OCI-LY3 (cell line): ENCODE data around the gene FEM1B.

Experiments
- H2AFZ ChIP-seq: fragments of 200-600, 300-600 bp; shearing (Covaris generic); 2 replicates; pipeline ENCODE4 v1.6.0; 2014; ENCODE audit warnings: antibody characterized with exemption, low read depth, low read length
- H3K27ac ChIP-seq: fragments of 200-600, 300-600 bp; sonication (generic); 2 replicates; pipeline ENCODE4 v1.5.1; 2014; ENCODE audit warnings: mild to moderate bottlenecking, low read length, moderate library complexity, mixed read lengths
- H3K27me3 ChIP-seq: fragments of 200-600, 300-600 bp; sonication (generic); 2 replicates; pipeline ENCODE4 v1.6.1; 2014; ENCODE audit warnings: low read depth, low read length, mixed read lengths
- H3K36me3 ChIP-seq: fragments of 200-600, 300-600 bp; sonication (generic); replicated peaks from 2 replicates; pipeline ENCODE3; 2014; ENCODE audit warnings: low read depth, low read length, mixed read lengths
- H3K4me1 ChIP-seq: fragments of 300-600, 200-600 bp; sonication (generic); 2 replicates; pipeline ENCODE4 v1.6.1; 2014; ENCODE audit warnings: low read length, mixed read lengths
- H3K4me2 ChIP-seq: fragments of 200-600, 300-600 bp; sonication (generic); 2 replicates; pipeline ENCODE4 v1.6.1; 2014; ENCODE audit warnings: low read length, mixed read lengths
- H3K4me3 ChIP-seq: fragments of 300-600, 200-600 bp; sonication (generic); 2 replicates; pipeline ENCODE4 v1.5.1; 2014; ENCODE audit warnings: antibody characterized with exemption, mild to moderate bottlenecking, low read length, moderate library complexity
- H3K79me2 ChIP-seq: fragments of 300-600, 200-600 bp; shearing (Covaris generic); 2 replicates; pipeline ENCODE4 v1.6.1; 2014; ENCODE audit warnings: mild to moderate bottlenecking, low read length, mixed read lengths
- H3K9ac ChIP-seq: fragments of 300-600, 200-600 bp; shearing (Covaris generic); 2 replicates; pipeline ENCODE4 v1.6.0; 2014; ENCODE audit warnings: mild to moderate bottlenecking, low read length, moderate library complexity
- H3K9me3 ChIP-seq: fragments of 200-600, 300-600 bp; shearing (Covaris generic); 2 replicates; pipeline ENCODE4 v1.6.1; 2014; ENCODE audit warnings: low read length, mixed read lengths; ENCODE audit not compliant: insufficient read depth
- H4K20me1 ChIP-seq: fragments of 200-600, 300-600 bp; sonication (generic); 2 replicates; pipeline ENCODE4 v1.6.1; 2016; ENCODE audit warnings: low read length, mixed read lengths; ENCODE audit not compliant: insufficient read depth
- CTCF ChIP-seq: fragments of 200-600, 300-600 bp; sonication (generic); IDR thresholded peaks from 2 replicates; pipeline ENCODE4 v1.5.1; 2014; ENCODE audit warnings: antibody characterized with exemption, low read length, low read depth
- EZH2phosphoT487 ChIP-seq: fragments of 200-600 bp; shearing (Covaris generic); IDR thresholded peaks from 2 replicates; pipeline ENCODE4 v1.6.1; 2018; ENCODE audit warnings: antibody characterized with exemption, mixed run types, low read depth

Gene FEM1B

GRCh38 chr15:68281008-68281407 is 3.5 kb downstream of the FEM1B start:
- TF ChIP-seq CTCF = no peak
- 0 out of 2 replicates have a peak overlapping the region, but pooled peaks have one; percentile 12 for H3K9ac ChIP-seq
- H3K79me2 ChIP-seq = peaks cover 87% of the 10 kb centered on the region
- no peak overlapping the region for H2AFZ ChIP-seq
- peaks cover 61% of the 10 kb centered on the region for H4K20me1 ChIP-seq
- H3K4me1 ChIP-seq = peaks cover 35% of the 10 kb centered on the region
- H3K4me2 ChIP-seq = peak overlapping the region; percentile 94
- no peaks in the 10 kb centered on the region for H3K27me3 ChIP-seq
- 0 out of 2 replicates have a peak overlapping the region, but pooled peaks have one; percentile 95 for H3K4me3 ChIP-seq
- H3K36me3 ChIP-seq = peaks cover 26% of the 10 kb centered on the region
- no peak overlapping the region for H3K27ac ChIP-seq
- H3K9me3 ChIP-seq = no peaks in the 10 kb centered on the region

- peaks cover 34% of the 10 kb centered on the region for H3K36me3 ChIP-seq
- TF ChIP-seq EZH2phosphoT487 = no peak
- no peak overlapping the region for H3K4me2 ChIP-seq
- H3K9ac ChIP-seq = no peak overlapping the region
- peaks cover 100% of the 10 kb centered on the region for H3K79me2 ChIP-seq
- H3K4me3 ChIP-seq = no peak overlapping the region
- peaks cover 27% of the 10 kb centered on the region for H3K4me1 ChIP-seq
- no peaks in the 10 kb centered on the region for H3K9me3 ChIP-seq
- peaks cover 78% of the 10 kb centered on the region for H4K20me1 ChIP-seq
- H3K27me3 ChIP-seq = no peaks in the 10 kb centered on the region
- H3K27ac ChIP-seq = no peak overlapping the region
- H2AFZ ChIP-seq = no peak overlapping the region
Measured at GRCh38 chr15:68283401-68283800, 5.9 kb downstream of the FEM1B start.

- TF ChIP-seq EZH2phosphoT487 (no peak), CTCF (no peak)
- peaks cover 73% of the 10 kb centered on the region for H4K20me1 ChIP-seq
- peaks cover 20% of the 10 kb centered on the region for H3K4me1 ChIP-seq
- H3K36me3 ChIP-seq = peaks cover 33% of the 10 kb centered on the region
- H3K27me3 ChIP-seq = no peaks in the 10 kb centered on the region
- H2AFZ ChIP-seq = no peak overlapping the region
- no peak overlapping the region for H3K4me2 ChIP-seq
- no peak overlapping the region for H3K4me3 ChIP-seq
- peaks cover 100% of the 10 kb centered on the region for H3K79me2 ChIP-seq
- H3K9me3 ChIP-seq = no peaks in the 10 kb centered on the region
- H3K27ac ChIP-seq = no peak overlapping the region
- H3K9ac ChIP-seq = no peak overlapping the region
Measured at GRCh38 chr15:68284616-68285258, 7.2 kb downstream of the FEM1B start.

GRCh38 chr15:68285259-68285980 is 7.9 kb downstream of the FEM1B start:
- Histone ChIP-seq H3K4me2 (no peak overlapping the region), H3K9ac (no peak overlapping the region), H3K79me2 (peaks cover 100% of the 10 kb centered on the region), H4K20me1 (peaks cover 73% of the 10 kb centered on the region), H2AFZ (no peak overlapping the region), H3K27me3 (no peaks in the 10 kb centered on the region), H3K4me3 (no peak overlapping the region), H3K27ac (no peak overlapping the region), H3K36me3 (peaks cover 33% of the 10 kb centered on the region), H3K9me3 (no peaks in the 10 kb centered on the region), H3K4me1 (peaks cover 14% of the 10 kb centered on the region)
- TF ChIP-seq EZH2phosphoT487 (no peak), CTCF (no peak)
